Measurements from ENCODE around the gene MYT1. TPM values are rescaled to one million over a fixed set of nuclear protein-coding genes. Genes with fewer than 3 reads are reported as not detected.

MYT1 gene
- total and polyA plus RNA-seq, 5 donors, result 0.31 to 1.5 (median 1.2) TPM

GRCh38 chr20:64210656-64211369 lies 46.6 kb downstream of the MYT1 start:
- Histone ChIP-seq H3K27me3 (ENCODE audit: control insufficient read depth, insufficient read depth) (no peaks in the 10 kb centered on the region), H3K4me1 (ENCODE audit: control insufficient read depth, insufficient read depth, low read length) (peaks cover 5% of the 10 kb centered on the region), H3K4me3 (ENCODE audit: low read length) (no peak overlapping the region), H3K27ac (ENCODE audit: low read length) (no peak overlapping the region), H3K9me3 (ENCODE audit: control insufficient read depth, low read length) (no peaks in the 10 kb centered on the region)
- peak in 1 of 3 donors; percentile 4 for DNase-seq
- ATAC-seq, result no peak
- intact Hi-C loops (cut with DNase I), result no loop called here
- WGBS, result 76% methylated on average over 15 of the region's 15 CpGs

DNA sequence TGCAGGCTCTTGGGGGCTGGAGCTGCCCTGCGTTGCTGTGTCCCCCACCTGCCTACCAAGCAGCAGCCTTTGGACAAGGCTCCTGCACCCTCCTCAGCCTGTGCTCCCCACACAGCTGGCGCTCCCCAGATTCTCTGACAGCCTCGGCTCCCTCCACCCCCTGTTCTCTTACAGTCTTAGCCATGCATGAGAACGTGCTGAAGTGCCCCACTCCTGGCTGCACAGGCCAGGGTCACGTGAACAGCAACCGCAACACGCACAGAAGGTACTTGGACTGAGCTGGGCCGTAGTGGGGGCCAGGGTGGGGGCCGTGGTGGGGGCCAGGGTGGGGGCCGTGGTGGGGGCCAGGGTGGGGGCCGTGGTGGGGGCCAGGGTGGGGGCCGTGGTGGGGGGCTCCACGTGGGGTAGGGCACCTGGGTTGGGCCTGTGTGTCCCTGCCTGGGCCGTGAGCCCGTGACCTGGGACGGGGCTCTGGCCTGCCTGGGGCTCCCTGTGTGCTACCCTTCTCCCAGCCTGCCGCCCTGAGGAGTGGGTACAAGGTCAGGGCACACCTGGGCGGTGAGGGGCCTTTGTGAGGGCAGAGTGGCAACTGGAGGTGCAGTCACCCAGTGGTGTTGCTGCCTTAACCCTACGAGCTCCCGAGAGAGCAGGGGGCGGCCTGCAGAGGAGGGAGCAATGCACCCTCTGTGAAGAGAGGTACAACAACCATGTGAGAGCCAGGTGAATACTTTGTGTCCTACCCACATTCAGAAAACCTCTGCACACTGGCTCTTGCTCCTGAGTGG lies 47.8 kb downstream of the MYT1 start:
- ATAC-seq (peak; percentile 30 to 34), DNase-seq (peak in 1 of 3 donors; percentile 62)
- Histone ChIP-seq H3K4me3 (ENCODE audit: low read length) (no peak overlapping the region), H3K9me3 (ENCODE audit: control insufficient read depth, low read length) (no peaks in the 10 kb centered on the region), H3K4me1 (ENCODE audit: control insufficient read depth, insufficient read depth, low read length) (peaks cover 5% of the 10 kb centered on the region), H3K27ac (ENCODE audit: low read length) (peak overlapping the region; percentile 49), H3K27me3 (ENCODE audit: control insufficient read depth, insufficient read depth) (no peaks in the 10 kb centered on the region)
- intact Hi-C loops (cut with DNase I), result no loop called here
- 71% methylated on average over 21 of the region's 21 CpGs for WGBS

DNA sequence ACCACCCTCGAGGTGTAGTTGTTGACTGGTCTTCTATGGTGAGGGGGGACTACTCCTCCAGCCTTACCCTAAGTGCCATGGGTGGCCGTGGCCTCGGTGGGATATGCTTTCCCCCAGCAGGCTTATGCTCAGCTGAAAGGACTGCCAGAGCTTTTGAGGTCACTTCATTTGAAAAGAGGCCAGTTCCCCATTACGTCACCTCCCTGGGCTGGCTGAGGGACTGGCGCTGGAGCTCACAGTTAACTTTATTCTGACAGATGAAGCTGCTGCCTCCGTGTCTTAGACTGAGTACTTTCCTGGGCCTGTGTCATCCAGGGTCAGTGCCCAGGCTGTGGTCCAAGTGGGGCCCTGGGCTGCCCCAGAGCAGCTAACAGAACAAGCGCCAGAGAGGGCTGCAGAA lies 48.5 kb downstream of the MYT1 start:
- intact Hi-C loops (cut with DNase I), result no loop called here
- H3K27me3 ChIP-seq (ENCODE audit: control insufficient read depth, insufficient read depth), result no peaks in the 10 kb centered on the region
- peak overlapping the region; percentile 49 for H3K27ac ChIP-seq (ENCODE audit: low read length)
- ATAC-seq (peak; percentile 79 to 81), DNase-seq (peak; percentile 63 to 85 (median 83))
- WGBS, result 37% methylated on average over 7 of the region's 7 CpGs
- peaks cover 5% of the 10 kb centered on the region for H3K4me1 ChIP-seq (ENCODE audit: control insufficient read depth, insufficient read depth, low read length)
- no peaks in the 10 kb centered on the region for H3K9me3 ChIP-seq (ENCODE audit: control insufficient read depth, low read length)
- H3K4me3 ChIP-seq (ENCODE audit: low read length), result no peak overlapping the region

- intact Hi-C loops (cut with DNase I), result no loop called here
- H3K4me1 ChIP-seq (ENCODE audit: control insufficient read depth, insufficient read depth, low read length), result peaks cover 5% of the 10 kb centered on the region
- no peaks in the 10 kb centered on the region for H3K27me3 ChIP-seq (ENCODE audit: control insufficient read depth, insufficient read depth)
- H3K4me3 ChIP-seq (ENCODE audit: low read length), result no peak overlapping the region
- WGBS, result 95% methylated on average over 10 of the region's 10 CpGs
- ATAC-seq, result no peak
- H3K27ac ChIP-seq (ENCODE audit: low read length), result no peak overlapping the region
- H3K9me3 ChIP-seq (ENCODE audit: control insufficient read depth, low read length), result no peaks in the 10 kb centered on the region
- DNase-seq, result no peak
These were observed 49.9 kb downstream of the MYT1 start for GRCh38 chr20:64214113-64214512.

GRCh38 chr20:64214952-64215351 lies 50.7 kb downstream of the MYT1 start:
- ATAC-seq (no peak), DNase-seq (no peak)
- no peaks in the 10 kb centered on the region for H3K9me3 ChIP-seq (ENCODE audit: control insufficient read depth, low read length)
- no peak overlapping the region for H3K27ac ChIP-seq (ENCODE audit: low read length)
- WGBS, result 52% methylated on average over 6 of the region's 6 CpGs
- peaks cover 5% of the 10 kb centered on the region for H3K4me1 ChIP-seq (ENCODE audit: control insufficient read depth, insufficient read depth, low read length)
- no peaks in the 10 kb centered on the region for H3K27me3 ChIP-seq (ENCODE audit: control insufficient read depth, insufficient read depth)
- intact Hi-C loops (cut with DNase I), result no loop called here
- no peak overlapping the region for H3K4me3 ChIP-seq (ENCODE audit: low read length)

GRCh38 chr20:64216036-64216435 lies 51.8 kb downstream of the MYT1 start:
- Histone ChIP-seq H3K27me3 (ENCODE audit: control insufficient read depth, insufficient read depth) (no peaks in the 10 kb centered on the region), H3K4me1 (ENCODE audit: control insufficient read depth, insufficient read depth, low read length) (peaks cover 5% of the 10 kb centered on the region), H3K4me3 (ENCODE audit: low read length) (no peak overlapping the region), H3K9me3 (ENCODE audit: control insufficient read depth, low read length) (no peaks in the 10 kb centered on the region), H3K27ac (ENCODE audit: low read length) (no peak overlapping the region)
- intact Hi-C loops (cut with DNase I), result no loop called here
- 43% methylated on average over 3 of the region's 3 CpGs for WGBS
- ATAC-seq (no peak), DNase-seq (peak in 1 of 3 donors; percentile 35)

- Histone ChIP-seq H3K4me1 (ENCODE audit: control insufficient read depth, insufficient read depth, low read length) (peaks cover 5% of the 10 kb centered on the region), H3K27ac (ENCODE audit: low read length) (no peak overlapping the region), H3K9me3 (ENCODE audit: control insufficient read depth, low read length) (no peaks in the 10 kb centered on the region), H3K4me3 (ENCODE audit: low read length) (no peak overlapping the region), H3K27me3 (ENCODE audit: control insufficient read depth, insufficient read depth) (no peaks in the 10 kb centered on the region)
- WGBS, result 95% methylated on average over 11 of the region's 11 CpGs
- DNase-seq (peak in 1 of 3 donors; percentile 36), ATAC-seq (no peak)
- intact Hi-C loops (cut with DNase I), result no loop called here
These were observed 52.7 kb downstream of the MYT1 start for GRCh38 chr20:64216910-64217309.

DNA sequence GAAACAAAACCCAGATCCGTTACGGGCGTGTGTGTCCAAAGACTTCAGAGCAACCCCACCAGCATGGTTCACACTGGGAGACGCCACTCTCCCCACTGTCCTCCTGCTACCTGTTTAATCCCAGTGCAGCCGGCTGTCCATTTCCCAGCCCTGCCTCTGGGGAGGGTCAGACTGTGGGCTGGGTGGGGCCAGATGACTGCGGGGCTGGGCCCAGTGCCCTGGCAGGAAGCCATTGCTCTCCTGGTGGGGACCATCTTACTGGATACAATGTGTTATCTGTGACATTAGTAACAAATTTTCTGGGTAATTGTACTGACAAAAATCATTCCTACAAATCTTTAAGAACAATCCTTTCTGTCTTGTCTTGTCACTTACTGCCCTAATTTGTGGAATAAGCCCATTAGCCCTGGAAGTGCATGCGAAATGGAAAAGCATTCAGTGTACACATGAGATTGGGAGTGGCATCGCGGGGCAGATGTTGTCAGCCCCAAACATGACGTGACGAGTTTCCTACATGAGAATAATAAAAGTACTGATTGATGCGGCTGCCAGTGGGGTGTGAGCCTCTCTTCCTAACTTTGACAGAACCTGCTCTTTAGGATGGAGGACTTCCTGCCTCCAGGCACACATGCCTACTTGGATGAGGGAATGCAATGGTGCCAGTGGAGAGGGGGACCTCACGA lies 53.4 kb downstream of the MYT1 start:
- peak in 1 of 3 donors; percentile 55 for DNase-seq
- 68% methylated on average over 13 of the region's 13 CpGs for WGBS

GRCh38 chr20:64219202-64219601 lies 55.0 kb downstream of the MYT1 start:
- intact Hi-C loops (cut with DNase I), result no loop called here
- Histone ChIP-seq H3K27me3 (ENCODE audit: control insufficient read depth, insufficient read depth) (no peaks in the 10 kb centered on the region), H3K4me1 (ENCODE audit: control insufficient read depth, insufficient read depth, low read length) (peaks cover 6% of the 10 kb centered on the region), H3K9me3 (ENCODE audit: control insufficient read depth, low read length) (no peaks in the 10 kb centered on the region), H3K4me3 (ENCODE audit: low read length) (no peak overlapping the region), H3K27ac (ENCODE audit: low read length) (no peak overlapping the region)
- ATAC-seq (no peak), DNase-seq (peak in 2 of 3 donors; percentile 19 to 27)
- 77% methylated on average over 12 of the region's 12 CpGs for WGBS

More for the DNA sequence above, 53.4 kb downstream of the MYT1 start:
- intact Hi-C loops (cut with DNase I), result no loop called here
- H3K4me3 ChIP-seq (ENCODE audit: low read length), result no peak overlapping the region
- H3K9me3 ChIP-seq (ENCODE audit: control insufficient read depth, low read length), result no peaks in the 10 kb centered on the region
- no peaks in the 10 kb centered on the region for H3K27me3 ChIP-seq (ENCODE audit: control insufficient read depth, insufficient read depth)
- peaks cover 5% of the 10 kb centered on the region for H3K4me1 ChIP-seq (ENCODE audit: control insufficient read depth, insufficient read depth, low read length)
- no peak for ATAC-seq
- H3K27ac ChIP-seq (ENCODE audit: low read length), result no peak overlapping the region

- DNase-seq (peak in 1 of 3 donors; percentile 41), ATAC-seq (no peak)
- WGBS, result 74% methylated on average over 16 of the region's 16 CpGs
- peaks cover 8% of the 10 kb centered on the region for H3K4me1 ChIP-seq (ENCODE audit: control insufficient read depth, insufficient read depth, low read length)
- H3K27ac ChIP-seq (ENCODE audit: low read length), result no peak overlapping the region
- no peak overlapping the region for H3K4me3 ChIP-seq (ENCODE audit: low read length)
- intact Hi-C loops (cut with DNase I), result no loop called here
- H3K27me3 ChIP-seq (ENCODE audit: control insufficient read depth, insufficient read depth), result no peaks in the 10 kb centered on the region
- H3K9me3 ChIP-seq (ENCODE audit: control insufficient read depth, low read length), result no peaks in the 10 kb centered on the region
These were observed 55.5 kb downstream of the MYT1 start for GRCh38 chr20:64219730-64220129.

DNA sequence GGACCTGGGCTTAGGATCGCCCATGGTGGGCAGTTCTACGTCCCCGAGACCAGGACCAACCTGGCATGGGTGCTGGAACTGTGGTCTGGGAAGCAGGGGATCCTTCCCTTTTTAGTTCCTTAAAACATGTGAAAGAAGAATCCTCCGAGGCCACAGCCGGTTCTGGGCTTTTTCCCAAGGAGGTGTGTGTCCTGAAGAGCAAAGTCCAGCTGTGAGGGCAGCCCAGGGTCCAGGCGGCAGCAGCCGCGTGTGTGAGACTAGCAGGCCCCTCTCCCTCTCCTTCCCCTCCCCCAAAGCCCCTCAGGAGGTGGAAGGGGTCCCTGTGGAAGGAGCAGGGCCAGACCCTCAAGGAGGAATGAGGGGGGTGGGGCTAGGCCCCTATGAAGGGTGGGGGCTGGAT lies 56.2 kb downstream of the MYT1 start:
- intact Hi-C loops (cut with DNase I), result no loop called here
- Histone ChIP-seq H3K9me3 (ENCODE audit: control insufficient read depth, low read length) (no peaks in the 10 kb centered on the region), H3K27me3 (ENCODE audit: control insufficient read depth, insufficient read depth) (no peaks in the 10 kb centered on the region), H3K4me3 (ENCODE audit: low read length) (no peak overlapping the region), H3K4me1 (ENCODE audit: control insufficient read depth, insufficient read depth, low read length) (peaks cover 8% of the 10 kb centered on the region), H3K27ac (ENCODE audit: low read length) (no peak overlapping the region)
- WGBS, result 87% methylated on average over 8 of the region's 8 CpGs
- ATAC-seq (no peak), DNase-seq (no peak)

Data from right cardiac atrium (tissue), 5 donors.